PC-9 (cell line): ENCODE data around the gene SMG9. TPM values are rescaled to one million over a fixed set of nuclear protein-coding genes. Genes with fewer than 3 reads are reported as not detected.

Source experiments
- BruUV-seq: library from RNA; stranded (reverse); fragments of 400-500 nt; replicated peaks from 2 replicates; lab custom pipeline; 2021; lab: Mats Ljungman, UMichigan
- CTCF ChIA-PET: fragments of 300-600 bp; sonication (Branson Sonifier 250); formaldehyde crosslinking; loops from one replicate; lab custom pipeline; 2022; ENCODE audit warnings: antibody characterized with exemption; lab: Charles Lee
- POLR2A ChIA-PET: fragments of 300-600 bp; sonication (Branson Sonifier 250); formaldehyde crosslinking; loops from one replicate; lab custom pipeline; 2022; ENCODE audit warnings: antibody characterized with exemption; ENCODE audit not compliant: unreplicated experiment; lab: Charles Lee
- DNase-seq, 2 experiments: peaks; one replicate each; pipeline versions ENCODE4 v3.0.0 to v3.0.0-alpha.2; 2015 to 2022; ENCODE audit warnings: mixed read lengths in 1 of 2
- H2AFZ ChIP-seq: fragments of 200-600 bp; sonication (generic); 2 replicates; pipeline ENCODE4 v1.8.1; 2017; ENCODE audit warnings: antibody characterized with exemption
- H3F3A ChIP-seq: fragments of 200-600 bp; sonication (generic); 2 replicates; pipeline ENCODE4 v1.8.1; 2017; ENCODE audit warnings: antibody characterized with exemption, mild to moderate bottlenecking, low read depth; ENCODE audit not compliant: insufficient read depth
- H3K27ac ChIP-seq: fragments of 200-600 bp; sonication (generic); 2 replicates; pipeline ENCODE4 v1.6.1; 2016; ENCODE audit warnings: mixed run types
- H3K27me3 ChIP-seq: fragments of 200-600 bp; sonication (generic); 2 replicates; pipeline ENCODE4 v1.6.1; 2016; ENCODE audit warnings: low read depth, mixed run types; ENCODE audit not compliant: insufficient read depth
- H3K36me3 ChIP-seq: fragments of 200-600 bp; sonication (generic); 2 replicates; pipeline ENCODE4 v1.6.1; 2016; ENCODE audit warnings: low read depth, mixed run types
- H3K4me1 ChIP-seq: fragments of 200-600 bp; sonication (generic); replicated peaks from 2 replicates; pipeline ENCODE4 v1.6.1; 2016; ENCODE audit warnings: mixed run types; ENCODE audit not compliant: insufficient read depth
- H3K4me2 ChIP-seq: fragments of 200-600 bp; sonication (generic); 2 replicates; pipeline ENCODE4 v1.6.1; 2017; ENCODE audit warnings: mixed run types
- H3K4me3 ChIP-seq: fragments of 200-600 bp; sonication (generic); 2 replicates; pipeline ENCODE4 v1.6.1; 2016; ENCODE audit warnings: mixed run types
- H3K79me2 ChIP-seq: fragments of 200-600 bp; sonication (generic); 2 replicates; pipeline ENCODE4 v1.6.1; 2017; ENCODE audit warnings: low read depth, mixed run types
- H3K9me2 ChIP-seq: fragments of 200-600 bp; sonication (generic); 2 replicates; pipeline ENCODE4 v1.8.1; 2017; ENCODE audit warnings: mild to moderate bottlenecking; ENCODE audit not compliant: insufficient read depth
- H3K9me3 ChIP-seq: fragments of 200-600 bp; sonication (generic); 2 replicates; pipeline ENCODE4 v1.8.1; 2016; ENCODE audit warnings: low read depth; ENCODE audit not compliant: insufficient read depth
- H4K20me1 ChIP-seq: fragments of 200-600 bp; sonication (generic); 2 replicates; pipeline ENCODE4 v1.8.1; 2017; ENCODE audit not compliant: insufficient read depth
- CTCF ChIP-seq: fragments of 200-600 bp; sonication (generic); conservative IDR thresholded peaks from 2 replicates; pipeline ENCODE4 v1.6.1; 2017; ENCODE audit warnings: mixed run types, antibody characterized with exemption, mild to moderate bottlenecking, moderate library complexity
- EZH2 ChIP-seq: fragments of 200-600 bp; sonication (generic); IDR thresholded peaks from 2 replicates; pipeline ENCODE4 v1.8.0; 2017; ENCODE audit warnings: antibody characterized with exemption, low read depth
- intact Hi-C: fragments of 100-400 bp; cut with micrococcal nuclease; formaldehyde crosslinking; loops from one replicate; pipeline ENCODE4 v1.10.0; 2022; ENCODE audit not compliant: unreplicated experiment
- total RNA-seq: library from RNA; stranded (reverse); gene quantifications from 2 replicates; pipeline ENCODE4 v1.2.3, GENCODE V29; 2021

Gene SMG9
- total RNA-seq, 1 experiment from 2014 or later: 76.8 TPM

GRCh38 chr19:43727593-43727853 is 27.2 kb downstream of the SMG9 start:
- H3K9me2 ChIP-seq: no peaks in the 10 kb centered on the region
- H3K9me3 ChIP-seq: no peaks in the 10 kb centered on the region
- no peaks in the 10 kb centered on the region for H3K79me2 ChIP-seq
- H3K4me2 ChIP-seq: no peak overlapping the region
- DNase-seq: no peak
- H3K27me3 ChIP-seq: no peaks in the 10 kb centered on the region
- TF ChIP-seq CTCF: no peak
- no peak for TF ChIP-seq EZH2
- no peaks in the 10 kb centered on the region for H4K20me1 ChIP-seq
- no peak overlapping the region for H3K27ac ChIP-seq
- intact Hi-C loops: no loop called here
- CTCF ChIA-PET: no interaction called here
- POLR2A ChIA-PET: no interaction called here
- H3K4me3 ChIP-seq: no peak overlapping the region
- BruUV-seq: no TSS peak
- peaks cover 25% of the 10 kb centered on the region for H3F3A ChIP-seq
- H2AFZ ChIP-seq: no peak overlapping the region
- H3K36me3 ChIP-seq: peaks cover 3% of the 10 kb centered on the region
- 0 out of 2 replicates have a peak, but pooled peaks cover 4% of the 10 kb centered on the region for H3K4me1 ChIP-seq

GRCh38 chr19:43726736-43727592 is 27.8 kb downstream of the SMG9 start:
- no peak overlapping the region for H3K4me3 ChIP-seq
- CTCF ChIA-PET: no interaction called here
- no peaks in the 10 kb centered on the region for H3K79me2 ChIP-seq
- no peaks in the 10 kb centered on the region for H3K27me3 ChIP-seq
- intact Hi-C loops: no loop called here
- H3K9me2 ChIP-seq: no peaks in the 10 kb centered on the region
- TF ChIP-seq CTCF: no peak
- no peak for TF ChIP-seq EZH2
- H3K4me2 ChIP-seq: no peak overlapping the region
- H3K9me3 ChIP-seq: no peaks in the 10 kb centered on the region
- H3K36me3 ChIP-seq: no peaks in the 10 kb centered on the region; the same call in none of the 2 replicates
- no peak overlapping the region for H2AFZ ChIP-seq
- no peaks in the 10 kb centered on the region for H4K20me1 ChIP-seq
- peaks cover 19% of the 10 kb centered on the region for H3F3A ChIP-seq
- no peak for DNase-seq
- POLR2A ChIA-PET: no interaction called here
- H3K27ac ChIP-seq: no peak overlapping the region
- H3K4me1 ChIP-seq: no peaks in the 10 kb centered on the region
- no TSS peak for BruUV-seq

- ChIA-PET POLR2A (interaction anchor here (0.6 to 0.7 kb wide), 2 partner anchors 45 to 119 kb away, joined by 10 to 26 read pairs; no protein-coding TSS in a partner anchor), CTCF (interaction anchor here (0.6 kb wide), 1 partner anchor 21 kb away, joined by 6 read pairs; no protein-coding TSS in a partner anchor)
- Histone ChIP-seq H4K20me1 (no peaks in the 10 kb centered on the region), H3K4me3 (no peak overlapping the region), H3K79me2 (no peaks in the 10 kb centered on the region), H3F3A (peaks cover 14% of the 10 kb centered on the region), H3K9me2 (no peaks in the 10 kb centered on the region), H3K9me3 (no peaks in the 10 kb centered on the region), H3K27ac (no peak overlapping the region), H3K36me3 (no peaks in the 10 kb centered on the region; the same call in 1 of the 2 replicates), H3K4me1 (no peaks in the 10 kb centered on the region), H3K4me2 (no peak overlapping the region), H2AFZ (no peak overlapping the region), H3K27me3 (no peaks in the 10 kb centered on the region)
- intact Hi-C loops: no loop called here
- no TSS peak for BruUV-seq
- DNase-seq: no peak
- TF ChIP-seq CTCF: no peak
- TF ChIP-seq EZH2: no peak
These were observed 29.3 kb downstream of the SMG9 start for GRCh38 chr19:43725468-43725867.
